H1 (cell line): ENCODE results near the gene OR2V2. TPM values are rescaled to one million over a fixed set of nuclear protein-coding genes. Genes with fewer than 3 reads are reported as not detected.

Experiments
- CHD7 ChIP-seq: fragments of 300-600 bp; sonication (generic); IDR thresholded peaks from 2 replicates; pipeline ENCODE4 v1.7.1; 2012; ENCODE audit warnings: low read length, moderate library complexity, mild to moderate bottlenecking, inconsistent platforms; ENCODE audit not compliant: insufficient replicate concordance
- KDM1A ChIP-seq: fragments of 200-600, 300-600 bp; sonication (generic); IDR thresholded peaks from 2 replicates; pipeline ENCODE4 v1.7.1; 2016; ENCODE audit warnings: mild to moderate bottlenecking, low read length, borderline replicate concordance
- KDM4A ChIP-seq: IDR thresholded peaks from one replicate; pipeline ENCODE4 v1.7.1; 2012; ENCODE audit warnings: low read depth, mild to moderate bottlenecking, moderate library complexity, low read length, inconsistent platforms; ENCODE audit not compliant: severe bottlenecking
- RBBP5 ChIP-seq: IDR thresholded peaks from 2 replicates; pipeline ENCODE4 v1.7.1; 2012; ENCODE audit warnings: low read depth, mild to moderate bottlenecking, inconsistent platforms, low read length, moderate library complexity, borderline replicate concordance
- RNF2 ChIP-seq: fragments of 200-900, 300-1000 bp; sonication (generic); IDR thresholded peaks from 2 replicates; pipeline ENCODE4 v1.7.1; 2016; ENCODE audit warnings: borderline replicate concordance, low read depth, mild to moderate bottlenecking, antibody characterized with exemption, low read length; ENCODE audit not compliant: poor library complexity, severe bottlenecking; ENCODE audit errors: missing control alignments
- SP4 ChIP-seq: IDR thresholded peaks from 2 replicates; pipeline ENCODE4 v1.6.1; 2012; ENCODE audit warnings: low read length, inconsistent platforms
- TAF7 ChIP-seq: optimal IDR thresholded peaks from 2 replicates; pipeline ENCODE3; 2011; ENCODE audit warnings: low read depth, mild to moderate bottlenecking, inconsistent platforms, low read length, moderate library complexity, borderline replicate concordance
- TCF12 ChIP-seq: IDR thresholded peaks from 2 replicates; pipeline ENCODE4 v1.6.1; 2011; ENCODE audit warnings: low read depth, mild to moderate bottlenecking, low read length
- polyA plus RNA-seq, 7 experiments: library from polyadenylated mRNA; depleted of rRNA in 3 of 7; stranded (reverse) in 5 of 7; unstranded in 2 of 7; fragments of >200 nt in 5 of 7; fragments of 200-250 nt in 2 of 7; gene quantifications; 1 replicate in 5 of 7; 2 replicates in 1 of 7; 4 replicates in 1 of 7; pipeline versions ENCODE4 v1.2.1 to v1.2.3, GENCODE V29; 2011 to 2013; ENCODE audit warnings: missing spikeins in 2 of 7, mixed read lengths in 2 of 7
- total RNA-seq: library from RNA; stranded (reverse); fragmentation: NEBNext Ultra II Directional; extraction: Animal tissue kit (Norgen Biotek cat#: 25700); gene quantifications from 2 replicates; pipeline ENCODE4 v1.2.1, GENCODE V29; 2021
- TF ChIP-seq, protein P1 (sequence below): IDR thresholded peaks from 2 replicates; pipeline ENCODE4 v1.6.1; 2011; ENCODE audit warnings: low read depth, mild to moderate bottlenecking, low read length; ENCODE audit not compliant: insufficient read depth

The OR2V2 gene
- total and polyA plus RNA-seq, 2 of the 8 experiments (the other 6 are each of a cell fraction or from before 2014, with no cell fraction given), result not detected

DNA sequence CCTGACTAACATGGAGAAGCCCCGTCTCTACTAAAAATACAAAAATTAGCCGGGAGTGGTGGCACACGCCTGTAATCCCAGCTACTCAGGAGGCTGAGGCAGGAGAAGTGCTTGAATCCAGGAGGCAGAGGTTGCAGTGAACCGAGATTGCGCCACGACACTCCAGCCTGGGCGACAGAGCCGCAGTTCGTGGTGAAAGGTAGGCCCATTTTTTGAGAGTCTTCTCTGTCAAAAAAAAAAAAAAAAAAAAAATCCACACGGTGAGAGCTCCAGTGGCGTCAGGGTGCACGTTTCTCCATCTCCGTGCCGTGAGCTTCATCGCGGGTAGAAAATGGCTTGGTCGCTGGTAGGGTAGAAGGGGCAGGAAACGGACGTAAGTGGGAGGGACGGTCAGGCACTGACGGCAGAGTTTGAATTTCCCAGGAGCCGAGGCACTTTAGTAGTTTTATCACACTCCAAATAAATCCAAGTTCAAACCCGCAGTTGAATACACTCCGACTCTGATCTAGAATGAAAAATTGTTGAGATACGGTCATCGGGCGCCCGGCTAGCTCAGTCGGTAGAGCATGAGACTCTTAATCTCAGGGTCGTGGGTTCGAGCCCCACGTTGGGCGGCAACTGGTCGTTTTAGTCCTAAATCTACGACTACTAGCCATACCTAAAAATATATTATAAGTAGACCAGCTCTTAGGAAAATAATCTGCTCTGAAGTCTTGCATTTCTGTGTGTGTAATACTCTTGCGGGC lies 60.0 kb downstream of the OR2V2 start (continued):
- TF ChIP-seq CHD7 (no peak), TCF12 (no peak), SP4 (0 out of 2 replicates have a peak, but pooled peaks have one; percentile 38), KDM4A (peak; percentile 34), RBBP5 (peak; percentile 90), RNF2 (no peak), KDM1A (0 out of 2 replicates have a peak, but pooled peaks have one; percentile 7), TAF7 (peak; percentile 27)
- TF ChIP-seq, protein P1, sequence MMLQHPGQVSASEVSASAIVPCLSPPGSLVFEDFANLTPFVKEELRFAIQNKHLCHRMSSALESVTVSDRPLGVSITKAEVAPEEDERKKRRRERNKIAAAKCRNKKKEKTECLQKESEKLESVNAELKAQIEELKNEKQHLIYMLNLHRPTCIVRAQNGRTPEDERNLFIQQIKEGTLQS, result no peak
